GM23338 (cell line): ENCODE results near the gene DNAH17. TPM values are rescaled to one million over a fixed set of nuclear protein-coding genes. Genes with fewer than 3 reads are reported as not detected.

Experiments
- ATAC-seq: fragments of 200-7000 bp; cut with Tn5 transposase; 3 replicates; pipeline ENCODE4 v1.9.1; 2020
- DNase-seq: peaks from one replicate; pipeline ENCODE4 v3.0.0-alpha.2; 2015; ENCODE audit warnings: low spot score
- H2AFZ ChIP-seq: fragments of 200-600 bp; sonication (generic); 2 replicates; pipeline ENCODE4 v1.8.0; 2016; ENCODE audit warnings: antibody characterized with exemption, mild to moderate bottlenecking, moderate library complexity
- H3F3A ChIP-seq: fragments of 200-600 bp; sonication (generic); replicated peaks from 2 replicates; pipeline ENCODE4 v1.8.0; 2017; ENCODE audit warnings: antibody characterized with exemption, mixed run types, low read depth
- H3K27ac ChIP-seq: fragments of 200-600 bp; sonication (generic); 2 replicates; pipeline ENCODE4 v1.6.1; 2016; ENCODE audit warnings: low read depth
- H3K27me3 ChIP-seq: fragments of 200-600 bp; sonication (generic); 2 replicates; pipeline ENCODE4 v1.8.0; 2016; ENCODE audit warnings: mild to moderate bottlenecking, mixed run types, moderate library complexity; ENCODE audit not compliant: insufficient read depth
- H3K36me3 ChIP-seq: fragments of 200-600 bp; sonication (generic); 2 replicates; pipeline ENCODE4 v1.8.0; 2016; ENCODE audit warnings: mild to moderate bottlenecking; ENCODE audit not compliant: insufficient read depth
- H3K4me1 ChIP-seq: fragments of 200-600 bp; sonication (generic); 2 replicates; pipeline ENCODE4 v1.8.0; 2016; ENCODE audit warnings: mild to moderate bottlenecking, moderate library complexity; ENCODE audit not compliant: insufficient read depth
- H3K4me2 ChIP-seq: fragments of 200-600 bp; sonication (generic); 2 replicates; pipeline ENCODE4 v1.7.1; 2017; ENCODE audit warnings: mixed run types
- H3K4me3 ChIP-seq: fragments of 200-600 bp; sonication (generic); 2 replicates; pipeline ENCODE4 v1.6.1; 2016; ENCODE audit warnings: mixed run types
- H3K79me2 ChIP-seq: fragments of 200-600 bp; sonication (generic); replicated peaks from 2 replicates; pipeline ENCODE4 v1.8.0; 2017; ENCODE audit warnings: mild to moderate bottlenecking; ENCODE audit not compliant: insufficient read depth
- H3K9me2 ChIP-seq: fragments of 200-600 bp; sonication (generic); 2 replicates; pipeline ENCODE4 v1.8.0; 2017; ENCODE audit not compliant: insufficient read depth
- H4K20me1 ChIP-seq: fragments of 200-600 bp; sonication (generic); replicated peaks from 2 replicates; pipeline ENCODE4 v1.8.0; 2017; ENCODE audit warnings: mild to moderate bottlenecking; ENCODE audit not compliant: insufficient read depth
- H3K27ac Mint-ChIP-seq: 2 replicates; pipeline ENCODE4 v1.8.0; 2020; ENCODE audit warnings: inconsistent platforms, mild to moderate bottlenecking, moderate library complexity, mixed read lengths
- H3K27me3 Mint-ChIP-seq: 3 replicates; pipeline ENCODE4 v1.8.0; 2022; ENCODE audit warnings: low read depth, mild to moderate bottlenecking, moderate library complexity, mixed read lengths, inconsistent platforms; ENCODE audit not compliant: insufficient read depth, poor library complexity
- H3K36me3 Mint-ChIP-seq: 3 replicates; pipeline ENCODE4 v1.8.0; 2021; ENCODE audit warnings: low read depth, mild to moderate bottlenecking, inconsistent platforms, moderate library complexity, mixed read lengths
- H3K4me1 Mint-ChIP-seq: 3 replicates; pipeline ENCODE4 v1.8.0; 2020; ENCODE audit warnings: mild to moderate bottlenecking, inconsistent platforms, mixed read lengths
- H3K4me3 Mint-ChIP-seq: 3 replicates; pipeline ENCODE4 v1.8.0; 2021; ENCODE audit warnings: moderate library complexity, mild to moderate bottlenecking, inconsistent platforms, mixed read lengths
- H3K9me3 Mint-ChIP-seq: 3 replicates; pipeline ENCODE4 v1.8.0; 2020; ENCODE audit warnings: moderate library complexity, mild to moderate bottlenecking, inconsistent platforms, mixed read lengths
- CREB1 ChIP-seq: fragments of 250-450 bp; sonication (Bioruptor Pico); IDR thresholded peaks from 2 replicates; pipeline ENCODE4 v1.5.0; 2020; ENCODE audit warnings: low read depth, mild to moderate bottlenecking, moderate library complexity
- CTCF ChIP-seq, 2 experiments: fragments of 200-600 bp in 1 of 2; sonication (generic) in 1 of 2; conservative IDR thresholded peaks; 2 replicates each; pipeline versions ENCODE4 v1.5.1 to v1.6.1; 2016 to 2017; ENCODE audit warnings: antibody characterized with exemption in 2 of 2, low read depth in 2 of 2, mild to moderate bottlenecking in 2 of 2, moderate library complexity in 1 of 2
- ETS1 ChIP-seq: IDR thresholded peaks from 2 replicates; pipeline ENCODE4 v1.6.1; 2016; ENCODE audit warnings: antibody characterized with exemption
- EZH2 ChIP-seq: fragments of 200-600 bp; sonication (generic); IDR thresholded peaks from one replicate; pipeline ENCODE4 v1.8.0; 2017; ENCODE audit warnings: antibody characterized with exemption, mild to moderate bottlenecking, low read depth; ENCODE audit not compliant: unreplicated experiment
- EZH2phosphoT487 ChIP-seq: fragments of 200-600 bp; sonication (generic); IDR thresholded peaks from one replicate; pipeline ENCODE4 v1.8.1; 2018; ENCODE audit warnings: antibody characterized with exemption; ENCODE audit not compliant: unreplicated experiment
- JUNB ChIP-seq: IDR thresholded peaks from one replicate; pipeline ENCODE4 v1.6.1; 2016; ENCODE audit warnings: antibody characterized with exemption; ENCODE audit not compliant: unreplicated experiment
- NANOG ChIP-seq: IDR thresholded peaks from 2 replicates; pipeline ENCODE4 v1.6.1; 2016; ENCODE audit warnings: antibody characterized with exemption, borderline replicate concordance
- POLR2AphosphoS5 ChIP-seq: IDR thresholded peaks from 2 replicates; pipeline ENCODE4 v1.6.1; 2016; ENCODE audit warnings: antibody characterized with exemption, low read depth
- REST ChIP-seq: IDR thresholded peaks from one replicate; pipeline ENCODE4 v1.6.1; 2018; ENCODE audit warnings: antibody characterized with exemption; ENCODE audit not compliant: unreplicated experiment
- STAT1 ChIP-seq: IDR thresholded peaks from one replicate; pipeline ENCODE4 v1.6.1; 2016; ENCODE audit warnings: antibody characterized with exemption; ENCODE audit not compliant: unreplicated experiment
- ZNF114 ChIP-seq: fragments of 250-450 bp; sonication (Bioruptor Pico); IDR thresholded peaks from 2 replicates; pipeline ENCODE4 v1.5.0; 2020; ENCODE audit warnings: mild to moderate bottlenecking, moderate library complexity
- ZNF331 ChIP-seq: fragments of 250-450 bp; sonication (Bioruptor Pico); IDR thresholded peaks from 2 replicates; pipeline ENCODE4 v1.5.0; 2020; ENCODE audit warnings: low read depth, mild to moderate bottlenecking, moderate library complexity
- ZNF462 ChIP-seq: fragments of 250-450 bp; sonication (Bioruptor Pico); IDR thresholded peaks from 2 replicates; pipeline ENCODE4 v1.5.0; 2020; ENCODE audit warnings: mild to moderate bottlenecking, moderate library complexity
- polyA plus RNA-seq: library from polyadenylated mRNA; unstranded; fragments of >200 nt; fragmentation: Nextera tagmentation; extraction: Ambion mirVana; gene quantifications from 2 replicates; pipeline ENCODE4 v1.2.1, GENCODE V29; 2016
- total RNA-seq: library from RNA; depleted of rRNA; stranded (reverse); fragments of >200 nt; shearing (Covaris generic); gene quantifications from 2 replicates; pipeline ENCODE4 v1.2.3, GENCODE V29; 2014

The DNAH17 gene
- total and polyA plus RNA-seq, 2 experiments from 2014 or later = 0.59 to 2.0 TPM

- H3K27me3 Mint-ChIP-seq = peaks cover 3% of the 10 kb centered on the region
Measured at GRCh38 chr17:78515480-78515879, 61.7 kb downstream of the DNAH17 start.

More at GRCh38 chr17:78515480-78515879, 61.7 kb downstream of the DNAH17 start:
- Histone ChIP-seq H4K20me1 (no peaks in the 10 kb centered on the region), H3K4me2 (no peak overlapping the region), H2AFZ (no peak overlapping the region), H3K27ac (no peak overlapping the region), H3K9me2 (no peaks in the 10 kb centered on the region), H3K36me3 (no peaks in the 10 kb centered on the region), H3K4me1 (no peaks in the 10 kb centered on the region), H3K4me3 (no peak overlapping the region), H3F3A (no peaks in the 10 kb centered on the region), H3K79me2 (no peaks in the 10 kb centered on the region), H3K27me3 (no peaks in the 10 kb centered on the region)
- H3K9me3 Mint-ChIP-seq = peaks cover 5% of the 10 kb centered on the region; the same call in 1 of the 3 replicates
- no peak for TF ChIP-seq ZNF114 (CRISPR knock-in tag)
- no peak for TF ChIP-seq STAT1
- TF ChIP-seq REST = no peak
- TF ChIP-seq JUNB = no peak
- TF ChIP-seq ETS1 = no peak
- no peak for TF ChIP-seq EZH2phosphoT487
- TF ChIP-seq ZNF331 (CRISPR knock-in tag) = no peak
- TF ChIP-seq POLR2AphosphoS5 = no peak
- no peak for TF ChIP-seq EZH2
- no peak for TF ChIP-seq CREB1 (CRISPR knock-in tag)
- TF ChIP-seq NANOG = no peak
- TF ChIP-seq CTCF (conservative IDR thresholded peaks at IDR 0.05; ENCODE audit: low read depth in 2 of 2) = no peak
- no peak for TF ChIP-seq ZNF462 (CRISPR knock-in tag)
- DNase-seq (no peak), ATAC-seq (no peak)
- peaks cover 1% of the 10 kb centered on the region; the same call in 1 of the 3 replicates for H3K4me1 Mint-ChIP-seq
- no peaks in the 10 kb centered on the region for H3K36me3 Mint-ChIP-seq
- H3K27ac Mint-ChIP-seq = no peak overlapping the region
- no peak overlapping the region for H3K4me3 Mint-ChIP-seq
